Nephron progenitor cell (in vitro differentiated cells): ENCODE data around the gene UNCX.
"Not testable (repeated sequence)": the region's sequence is repeated elsewhere in the genome, so short reads cannot be mapped to it uniquely, and the experiment has no call there.

Experiments
- DNase-seq: peaks from one replicate; pipeline ENCODE4 v3.0.0; 2021
- H3K27ac Mint-ChIP-seq: 2 replicates; pipeline ENCODE4 v1.8.0; 2021; ENCODE audit warnings: mild to moderate bottlenecking, moderate library complexity, mixed read lengths
- H3K27me3 Mint-ChIP-seq: 2 replicates; pipeline ENCODE4 v1.8.0; 2021; ENCODE audit warnings: mild to moderate bottlenecking, low read depth, mixed read lengths; ENCODE audit not compliant: poor library complexity
- H3K36me3 Mint-ChIP-seq: 2 replicates; pipeline ENCODE4 v1.8.0; 2021; ENCODE audit warnings: low read depth, mixed read lengths
- H3K4me1 Mint-ChIP-seq: 2 replicates; pipeline ENCODE4 v1.8.0; 2021; ENCODE audit warnings: mixed read lengths
- H3K4me3 Mint-ChIP-seq: 2 replicates; pipeline ENCODE4 v1.8.0; 2021; ENCODE audit warnings: mild to moderate bottlenecking, moderate library complexity, mixed read lengths
- H3K9me3 Mint-ChIP-seq: 2 replicates; pipeline ENCODE4 v1.8.0; 2021; ENCODE audit warnings: mild to moderate bottlenecking, moderate library complexity, mixed read lengths
- CTCF ChIP-seq: fragments of 200-600 bp; sonication (generic); IDR thresholded peaks from 2 replicates; pipeline ENCODE4 v1.5.0; 2021; ENCODE audit warnings: antibody characterized with exemption

The UNCX gene

GRCh38 chr7:1193593-1194424 is 38.9 kb upstream of the UNCX start:
- TF ChIP-seq CTCF: peak; percentile 26
- Mint-ChIP-seq H3K27ac (no peak overlapping the region), H3K9me3 (peaks cover 23% of the 10 kb centered on the region), H3K4me1 (peaks cover 26% of the 10 kb centered on the region), H3K4me3 (no peak overlapping the region), H3K27me3 (peaks cover 65% of the 10 kb centered on the region), H3K36me3 (peaks cover 4% of the 10 kb centered on the region)
- peak; percentile 59 for DNase-seq

GRCh38 chr7:1196441-1196840 is 36.2 kb upstream of the UNCX start:
- H3K4me3 Mint-ChIP-seq, DNase-seq, H3K9me3 Mint-ChIP-seq, H3K36me3 Mint-ChIP-seq, H3K27ac Mint-ChIP-seq: not testable (repeated sequence)
- Mint-ChIP-seq H3K4me1 (peaks cover 26% of the 10 kb centered on the region), H3K27me3 (peaks cover 41% of the 10 kb centered on the region)

- no peak overlapping the region for H3K4me3 Mint-ChIP-seq
- H3K27ac Mint-ChIP-seq: no peak overlapping the region
- H3K4me1 Mint-ChIP-seq: peaks cover 30% of the 10 kb centered on the region
- no peaks in the 10 kb centered on the region for H3K36me3 Mint-ChIP-seq
- H3K27me3 Mint-ChIP-seq: peaks cover 35% of the 10 kb centered on the region
- peaks cover 4% of the 10 kb centered on the region for H3K9me3 Mint-ChIP-seq
- TF ChIP-seq CTCF: no peak
- DNase-seq: no peak
Observed at GRCh38 chr7:1196950-1197349, 35.7 kb upstream of the UNCX start.

GRCh38 chr7:1197997-1198625 is 34.6 kb upstream of the UNCX start:
- Mint-ChIP-seq H3K27me3 (peaks cover 31% of the 10 kb centered on the region), H3K36me3 (no peaks in the 10 kb centered on the region), H3K4me1 (peaks cover 30% of the 10 kb centered on the region), H3K9me3 (no peaks in the 10 kb centered on the region), H3K27ac (no peak overlapping the region), H3K4me3 (no peak overlapping the region)
- TF ChIP-seq CTCF: no peak
- no peak for DNase-seq

- H3K36me3 Mint-ChIP-seq: no peaks in the 10 kb centered on the region
- peaks cover 15% of the 10 kb centered on the region for H3K27me3 Mint-ChIP-seq
- no peak for DNase-seq
- peaks cover 33% of the 10 kb centered on the region for H3K4me1 Mint-ChIP-seq
- no peak for TF ChIP-seq CTCF
- no peak overlapping the region for H3K27ac Mint-ChIP-seq
- H3K4me3 Mint-ChIP-seq: no peak overlapping the region
- H3K9me3 Mint-ChIP-seq: no peaks in the 10 kb centered on the region
Observed at GRCh38 chr7:1200045-1200444, 32.6 kb upstream of the UNCX start.

GRCh38 chr7:1201916-1202315 is 30.8 kb upstream of the UNCX start:
- H3K4me3 Mint-ChIP-seq: no peak overlapping the region
- H3K4me1 Mint-ChIP-seq: peaks cover 28% of the 10 kb centered on the region
- TF ChIP-seq CTCF: no peak
- H3K27ac Mint-ChIP-seq: no peak overlapping the region
- no peaks in the 10 kb centered on the region for H3K9me3 Mint-ChIP-seq
- peaks cover 9% of the 10 kb centered on the region for H3K27me3 Mint-ChIP-seq
- no peaks in the 10 kb centered on the region for H3K36me3 Mint-ChIP-seq
- no peak for DNase-seq

GRCh38 chr7:1202914-1203313 is 29.8 kb upstream of the UNCX start:
- H3K4me3 Mint-ChIP-seq, H3K27ac Mint-ChIP-seq, H3K36me3 Mint-ChIP-seq, H3K9me3 Mint-ChIP-seq, DNase-seq: not testable (repeated sequence)
- H3K4me1 Mint-ChIP-seq: peaks cover 21% of the 10 kb centered on the region
- H3K27me3 Mint-ChIP-seq: peaks cover 10% of the 10 kb centered on the region
